NCI-H69 (cell line): ENCODE data around the gene ZNF32.
A peak's percentile ranks its signal among the peaks of the same experiment; 100 is the strongest.

ENCODE experiments used
- DNase-seq: peaks from one replicate; lab custom pipeline; 2025; lab: John Stamatoyannopoulos, UW

ZNF32 gene, protein sequence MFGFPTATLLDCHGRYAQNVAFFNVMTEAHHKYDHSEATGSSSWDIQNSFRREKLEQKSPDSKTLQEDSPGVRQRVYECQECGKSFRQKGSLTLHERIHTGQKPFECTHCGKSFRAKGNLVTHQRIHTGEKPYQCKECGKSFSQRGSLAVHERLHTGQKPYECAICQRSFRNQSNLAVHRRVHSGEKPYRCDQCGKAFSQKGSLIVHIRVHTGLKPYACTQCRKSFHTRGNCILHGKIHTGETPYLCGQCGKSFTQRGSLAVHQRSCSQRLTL

DNA sequence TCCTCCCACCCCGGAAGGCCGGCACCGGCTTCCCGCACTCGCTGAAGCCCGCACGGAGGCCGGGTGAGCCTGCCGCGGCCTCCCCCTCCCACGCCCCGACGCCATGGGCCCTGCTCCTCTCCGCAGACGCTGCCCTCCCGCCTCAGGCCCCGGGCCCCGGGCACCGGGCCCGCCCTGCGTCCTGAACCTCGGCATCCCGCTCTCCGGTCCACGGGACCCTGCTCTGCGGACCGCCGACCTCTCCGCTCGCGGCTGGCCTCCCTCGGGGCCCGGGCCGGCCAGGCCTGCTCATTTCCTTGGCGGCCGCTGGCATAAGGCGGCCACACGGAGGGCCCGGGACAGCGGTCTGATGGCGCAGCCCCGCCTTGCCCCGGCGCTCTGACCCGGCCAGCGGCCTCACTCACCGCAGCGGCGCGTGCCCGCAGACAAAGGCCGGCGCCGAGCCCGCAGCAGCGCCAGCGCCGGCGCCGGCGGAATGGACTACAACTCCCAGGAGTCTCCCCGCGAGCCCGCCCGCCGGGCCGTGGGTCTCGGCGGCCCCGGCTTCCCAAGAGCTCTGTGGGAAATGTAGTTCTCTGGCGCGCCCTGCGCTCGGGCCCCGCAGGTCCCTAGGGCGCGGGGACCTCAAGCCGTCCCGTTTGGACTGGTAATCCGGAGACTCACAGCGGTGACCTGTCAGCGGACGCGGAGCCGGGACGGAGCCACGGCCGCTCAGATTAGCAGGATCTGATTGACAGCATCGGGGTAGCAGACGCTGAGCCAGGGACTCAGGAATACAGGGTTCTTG, at the start of gene ZNF32:
TSS of gene ZNF32 (minus strand) at position 484 of the 787 bp plus-strand sequence. CDS start 2,748 bp downstream, outside the sequence.
- DNase-seq, result peak; percentile 83

DNA sequence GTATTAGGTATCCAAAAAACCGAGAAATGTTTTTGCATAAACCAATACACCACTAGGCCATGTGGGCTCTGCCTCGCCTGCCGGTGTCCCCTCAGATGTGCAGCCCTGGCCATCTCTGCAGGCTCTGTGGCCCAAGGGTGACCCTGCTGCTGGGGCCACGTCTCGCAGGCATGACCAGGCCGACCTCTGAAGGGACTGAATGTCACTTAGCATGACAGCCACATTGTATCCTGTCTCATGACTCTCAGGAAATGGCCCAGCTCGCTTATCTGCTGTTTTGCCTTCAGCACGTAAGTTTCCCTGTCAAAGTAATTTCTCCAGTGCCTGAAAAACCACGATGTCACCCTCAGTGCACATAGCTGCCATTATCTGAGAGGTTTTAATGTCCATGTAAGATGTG, 49.5 kb upstream of the ZNF32 start:
- DNase-seq, result no peak

DNA sequence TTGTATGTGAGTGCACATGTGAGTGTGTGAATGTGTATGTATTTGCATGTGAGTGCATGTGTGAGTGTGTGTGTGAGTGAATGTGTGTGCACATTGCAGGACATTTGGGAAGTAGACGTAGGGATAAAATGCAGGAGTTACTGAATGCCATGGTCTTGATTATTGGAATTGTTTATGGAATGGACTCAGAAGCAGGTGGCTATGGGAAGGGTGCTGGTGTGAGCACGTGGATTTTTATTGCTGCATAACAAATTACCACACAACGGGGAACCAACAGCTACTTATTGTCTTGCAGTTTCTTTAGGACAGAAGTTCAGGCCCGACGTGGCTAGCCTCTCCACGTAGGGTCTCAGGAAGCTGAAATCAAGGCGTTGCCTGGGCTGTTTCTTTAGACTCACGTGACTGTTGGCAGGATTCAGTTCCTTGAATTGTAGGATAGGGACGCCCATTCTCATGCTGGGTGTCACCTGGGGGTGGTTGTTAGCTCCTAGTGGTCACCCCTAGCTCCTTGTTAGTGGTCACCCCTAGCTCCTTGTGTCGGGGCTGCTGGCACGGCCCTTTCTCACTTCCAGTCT, 48.3 kb upstream of the ZNF32 start:
- DNase-seq, result no peak

DNA sequence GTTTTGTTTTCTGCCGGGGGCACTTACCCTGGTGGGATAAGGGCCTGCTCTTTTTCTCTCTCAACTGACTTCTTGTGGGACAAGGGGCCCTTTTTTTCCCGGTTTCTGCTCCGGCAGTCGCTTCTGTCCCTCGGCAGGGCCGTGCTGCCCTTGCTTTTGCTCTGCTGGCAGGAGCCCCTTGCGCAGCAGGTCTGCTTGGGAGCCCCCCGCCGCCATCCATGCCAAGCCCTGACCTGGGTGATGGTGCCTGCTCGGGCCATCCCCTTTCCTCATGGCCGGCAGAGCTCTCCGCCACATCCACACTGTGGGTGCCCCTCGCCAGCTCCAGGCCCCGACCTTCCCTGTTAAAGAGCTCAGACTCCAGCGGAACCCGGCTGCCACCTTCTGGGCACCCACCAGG, 47.0 kb upstream of the ZNF32 start:
- no peak for DNase-seq

DNA sequence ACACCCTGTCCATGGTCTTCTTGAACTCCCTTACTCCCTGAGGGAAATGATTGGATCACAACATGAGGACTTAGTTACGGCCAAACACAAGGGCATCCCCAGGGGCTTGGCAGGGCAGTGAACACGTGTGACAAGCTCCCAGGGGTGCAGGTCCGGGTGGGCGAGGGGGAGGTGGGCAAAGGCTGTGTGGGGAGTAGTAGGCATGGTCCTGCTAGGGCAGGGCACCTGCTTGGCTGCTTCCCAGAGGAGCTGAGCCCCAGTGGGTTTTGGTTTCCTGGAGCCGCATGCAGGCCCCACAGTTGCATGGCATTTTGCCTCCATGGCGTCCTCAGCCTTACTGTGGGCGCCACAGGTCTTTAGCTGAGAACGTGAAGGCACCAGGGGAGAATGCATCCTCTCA, 46.6 kb upstream of the ZNF32 start:
- no peak for DNase-seq

DNA sequence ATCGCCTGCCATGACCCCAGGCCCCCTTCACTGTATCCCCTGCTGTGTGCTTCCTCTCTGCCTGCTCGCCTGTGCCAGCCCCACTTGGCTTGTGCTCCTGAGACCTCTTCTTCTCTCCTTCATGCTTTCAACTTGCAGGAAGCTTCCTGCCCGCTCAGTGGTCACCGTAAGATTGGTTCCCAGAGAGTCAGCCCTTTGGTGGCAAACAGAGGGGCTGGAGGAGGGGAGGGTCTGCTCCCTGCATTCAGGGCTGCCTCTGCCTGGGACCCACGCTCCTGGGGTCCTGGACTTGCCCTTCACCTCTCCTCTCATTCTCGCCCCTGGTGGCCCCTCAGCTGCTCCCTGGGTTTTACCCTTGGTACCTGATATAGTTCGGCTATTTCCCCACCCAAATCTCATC, 45.8 kb upstream of the ZNF32 start:
- no peak for DNase-seq

DNA sequence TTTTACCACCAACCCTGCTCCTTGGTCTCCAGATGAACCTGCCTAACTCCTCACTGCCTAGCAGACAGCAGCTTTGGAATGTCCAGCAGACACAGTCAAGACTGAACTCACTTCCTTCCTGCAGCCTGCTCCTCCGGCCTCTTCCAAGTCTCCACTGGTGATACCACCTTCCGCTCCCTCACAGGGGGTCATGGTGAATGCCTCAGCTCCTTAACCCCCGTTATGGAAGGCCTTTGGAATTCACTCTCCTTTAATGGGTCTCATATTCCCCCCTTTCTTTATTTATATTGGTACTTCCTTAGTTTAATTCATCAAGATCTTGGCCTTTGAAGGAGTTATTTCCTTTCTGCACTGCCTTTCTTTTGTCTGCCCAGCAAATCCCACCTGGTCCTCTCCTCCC, 44.9 kb upstream of the ZNF32 start:
- DNase-seq, result no peak

DNA sequence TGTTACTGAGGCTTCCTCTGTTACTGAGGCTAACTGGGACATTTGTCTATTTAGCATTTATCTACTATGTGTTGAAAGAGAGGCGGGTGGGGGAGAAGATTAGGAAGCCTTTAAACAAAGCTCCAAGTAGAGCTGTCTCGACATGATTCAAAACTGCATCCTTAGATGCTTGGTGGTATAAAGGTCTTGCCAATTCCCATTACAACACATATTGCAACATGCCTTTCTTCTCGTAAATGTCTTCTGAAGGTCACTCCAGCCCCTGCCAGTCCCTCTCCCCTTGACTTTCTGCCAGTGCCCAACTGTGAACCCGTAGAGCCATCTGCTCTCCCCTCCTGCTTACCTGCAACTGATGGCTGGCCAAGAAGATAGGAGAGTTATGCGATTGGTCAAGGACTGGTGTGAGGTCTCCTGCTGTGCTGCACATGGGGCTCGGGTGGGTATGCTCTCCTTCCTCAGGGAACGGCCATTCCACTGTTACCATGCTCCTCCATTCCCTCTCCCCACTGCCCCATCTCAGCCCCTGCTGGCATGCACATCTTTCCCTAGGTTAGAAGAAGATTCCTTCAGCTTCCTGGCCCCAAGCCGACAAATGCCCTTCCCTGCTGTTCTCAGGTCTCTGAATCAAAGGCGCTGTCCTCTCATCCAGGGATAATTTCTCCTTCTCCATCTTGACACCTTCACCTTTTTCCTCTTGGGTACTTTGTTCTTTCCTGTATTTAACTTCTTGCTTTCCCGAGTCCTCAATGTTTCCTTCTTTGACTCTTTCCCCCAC, 43.6 kb upstream of the ZNF32 start:
- no peak for DNase-seq

DNA sequence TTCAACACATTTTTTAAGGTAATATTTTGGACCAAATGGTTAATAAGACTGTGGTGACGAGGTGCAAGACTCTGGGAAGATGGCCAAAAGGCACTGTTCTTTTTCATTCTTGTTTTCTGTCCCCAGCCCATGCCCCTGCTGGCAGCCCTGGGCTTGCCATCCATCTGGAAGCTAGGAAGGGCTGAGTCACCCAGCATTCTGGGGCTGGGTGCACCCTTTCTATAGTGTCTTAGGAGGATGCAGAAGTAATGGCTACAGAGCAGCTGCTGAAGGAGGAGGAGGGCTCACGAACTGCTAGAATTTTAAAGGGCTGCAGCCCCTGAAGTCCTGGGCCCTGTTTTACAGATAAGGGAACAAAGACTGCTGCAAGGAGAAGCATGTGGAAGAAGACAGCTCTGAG, 42.8 kb upstream of the ZNF32 start:
- no peak for DNase-seq

DNA sequence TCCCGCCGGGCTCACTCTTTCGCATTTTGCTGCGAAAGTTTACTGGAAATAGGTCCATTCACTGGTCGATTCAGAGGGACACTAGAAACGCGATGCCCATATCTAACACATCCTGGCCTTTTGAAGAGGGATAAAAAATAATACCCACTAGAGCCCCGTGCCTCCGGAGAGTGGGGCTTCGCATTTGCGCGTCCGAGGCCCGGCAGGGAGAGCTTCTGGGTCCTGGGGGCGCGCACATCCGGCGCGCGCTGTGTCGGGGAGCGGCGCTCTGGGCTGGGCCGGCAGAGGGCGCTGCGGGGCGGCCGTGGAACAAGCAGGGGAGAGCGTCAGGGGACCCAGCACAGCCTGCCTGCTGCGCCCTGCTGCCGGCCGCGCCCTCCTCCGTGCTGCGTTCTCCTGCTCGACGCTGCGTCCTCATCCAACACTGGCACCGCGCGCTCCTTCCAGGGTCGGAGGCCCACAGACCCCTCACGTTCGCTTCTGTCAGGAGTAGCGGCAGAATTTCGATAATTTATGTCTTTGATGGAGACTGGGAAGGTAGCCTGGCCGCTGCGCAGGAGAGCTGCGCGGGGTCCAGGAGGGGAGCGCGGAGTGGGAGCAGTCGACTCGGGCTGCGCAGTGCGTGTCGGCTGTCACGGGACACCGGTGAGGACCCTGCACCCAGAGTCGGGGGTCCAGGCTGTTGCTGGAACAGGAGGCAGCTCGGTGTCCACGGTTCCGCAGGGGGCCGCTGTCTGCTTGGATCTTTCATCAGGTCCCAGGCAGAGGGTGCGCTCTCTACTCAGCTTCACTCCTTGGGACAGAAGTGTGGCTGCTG, 41.5 kb upstream of the ZNF32 start:
- DNase-seq, result peak; percentile 68

DNA sequence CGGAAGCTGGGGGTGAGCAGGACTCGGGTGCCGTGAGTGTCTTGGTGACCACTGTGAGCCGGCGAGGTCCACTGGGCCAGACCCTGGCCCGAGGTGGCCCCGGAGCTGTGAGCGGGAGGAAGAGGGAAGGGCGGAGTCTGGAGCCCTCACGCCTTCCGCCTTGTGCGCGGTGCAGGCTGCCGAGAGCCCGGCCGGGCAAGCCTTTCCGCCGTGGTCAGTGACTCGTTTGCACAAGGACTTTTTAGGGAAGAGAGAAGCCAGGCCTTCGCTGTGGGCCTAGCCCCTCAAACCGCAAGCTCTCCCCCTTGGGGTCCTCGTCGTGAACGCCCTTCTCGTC, 40.9 kb upstream of the ZNF32 start:
- DNase-seq, result peak; percentile 8

DNA sequence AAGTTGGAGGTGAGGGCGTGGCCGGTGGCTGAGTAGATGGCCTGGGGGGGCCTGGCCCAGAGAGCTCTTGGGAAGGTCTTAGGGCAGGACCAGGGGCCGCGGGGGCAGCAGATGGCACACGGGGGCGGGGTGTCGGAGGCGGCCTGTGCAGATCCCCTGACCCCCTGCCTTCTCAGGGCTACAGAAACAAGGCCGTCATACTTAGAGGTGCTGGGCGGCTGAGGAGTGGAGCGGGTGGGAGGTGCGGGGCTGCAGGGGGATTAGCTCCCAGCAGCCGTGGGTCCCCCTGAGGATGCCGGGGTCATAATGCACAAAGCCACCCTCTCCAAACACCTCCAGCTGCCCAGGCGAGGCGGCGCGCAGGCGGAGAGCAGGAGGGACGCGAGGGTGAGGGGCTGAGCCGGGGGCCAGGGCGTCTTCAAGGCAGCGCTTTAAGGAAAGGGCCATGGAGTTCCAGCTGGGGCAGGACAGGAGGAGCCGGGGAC, 40.4 kb upstream of the ZNF32 start:
- DNase-seq, result no peak

DNA sequence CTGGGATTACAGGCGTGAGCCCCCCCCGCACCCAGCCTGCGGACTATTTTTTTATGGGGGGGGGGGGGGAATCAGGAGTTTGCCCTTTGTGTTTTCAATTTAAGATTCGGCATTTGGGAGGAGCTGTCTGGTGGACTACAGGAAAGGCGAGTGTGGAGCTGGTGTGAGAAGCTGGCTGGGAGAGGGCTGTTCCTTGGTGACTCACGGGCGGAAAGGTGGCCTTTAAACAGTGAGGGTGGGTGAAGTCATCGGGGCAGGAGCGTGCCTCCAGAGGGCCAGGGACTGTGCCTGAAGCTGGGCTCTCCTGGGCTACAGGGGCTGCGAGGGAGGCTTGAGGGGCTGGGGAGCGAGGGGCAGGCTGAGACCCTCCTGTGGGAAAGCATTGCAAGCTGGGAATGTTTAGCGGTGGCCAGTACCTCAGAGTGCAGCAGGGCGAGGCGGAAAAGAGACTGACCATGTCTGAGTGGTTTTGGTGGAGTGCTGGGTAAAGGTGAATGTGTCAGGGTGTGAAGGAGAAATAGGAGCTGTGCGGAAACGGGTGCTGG, 39.7 kb upstream of the ZNF32 start:
- DNase-seq, result no peak

DNA sequence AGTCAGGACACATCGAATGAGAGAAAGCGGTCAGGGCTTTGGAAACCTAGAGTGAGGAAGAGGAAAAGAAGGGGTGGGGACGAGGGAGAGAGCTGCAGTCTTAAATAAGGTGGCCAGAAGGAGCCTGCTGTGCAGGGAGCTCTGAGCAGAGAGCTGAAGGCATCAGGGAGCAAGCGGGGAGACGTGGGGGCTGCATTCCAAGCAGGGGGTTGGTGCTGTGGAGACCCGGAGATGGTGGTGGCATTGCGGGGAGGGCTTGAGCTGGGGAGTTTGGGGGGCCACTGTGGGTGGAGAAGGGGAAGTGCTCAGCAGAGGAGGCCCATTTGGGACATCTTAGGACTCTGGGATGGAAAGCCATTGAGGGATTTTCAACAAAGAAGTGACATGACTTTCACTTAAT, 38.7 kb upstream of the ZNF32 start:
- no peak for DNase-seq

DNA sequence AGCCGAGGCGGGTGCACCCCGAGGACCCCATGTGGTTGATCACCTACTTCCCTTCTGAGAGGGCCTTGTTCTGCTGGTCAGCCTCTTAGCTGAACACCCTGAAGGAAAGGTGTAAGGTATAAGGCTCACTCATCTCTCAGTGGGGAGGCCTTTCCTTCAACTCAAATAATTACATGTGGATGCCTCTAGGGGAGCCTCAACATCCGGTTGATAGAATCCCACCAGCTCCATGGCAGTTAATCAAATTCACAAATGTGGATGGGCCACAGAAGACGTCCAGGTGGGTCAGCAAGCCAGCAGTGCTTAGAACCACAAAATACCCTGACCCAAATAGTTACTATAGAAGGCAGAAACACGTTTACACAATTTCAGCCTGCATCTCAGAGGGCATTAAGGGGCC, 37.7 kb upstream of the ZNF32 start:
- no peak for DNase-seq

DNA sequence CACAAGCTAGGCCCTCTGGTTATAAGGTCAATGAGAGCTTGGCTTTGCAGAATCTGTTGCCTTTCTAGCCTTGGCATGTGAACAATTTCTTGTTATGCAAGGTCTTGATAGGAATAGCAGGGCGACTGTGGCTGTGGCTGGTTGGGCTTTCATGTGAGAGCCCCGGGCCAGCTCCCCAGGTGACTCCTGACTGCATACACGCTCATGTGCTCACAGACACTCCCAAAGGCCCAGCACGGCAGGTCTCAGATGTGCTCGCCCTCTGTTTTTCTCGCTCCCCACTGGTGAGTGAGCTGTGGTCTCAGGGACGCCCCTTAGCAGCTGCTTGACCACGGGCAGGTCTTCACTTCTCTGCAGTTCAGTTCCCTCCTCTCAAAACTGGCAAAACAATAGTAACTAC, 37.1 kb upstream of the ZNF32 start:
- no peak for DNase-seq

DNA sequence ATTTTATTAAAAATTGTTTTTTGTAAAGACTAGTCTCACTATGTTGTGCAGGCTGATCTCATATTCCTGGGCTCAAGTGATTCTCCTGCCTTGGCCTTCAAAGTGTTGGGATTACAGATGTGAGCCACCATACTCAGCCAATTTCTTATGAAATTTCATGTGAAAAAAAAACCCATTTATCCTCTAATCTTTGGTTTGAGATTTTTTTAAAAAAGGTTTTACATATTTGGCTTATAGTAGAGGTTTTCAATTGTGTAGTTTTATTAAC, 35.5 kb upstream of the ZNF32 start:
- no peak for DNase-seq

DNA sequence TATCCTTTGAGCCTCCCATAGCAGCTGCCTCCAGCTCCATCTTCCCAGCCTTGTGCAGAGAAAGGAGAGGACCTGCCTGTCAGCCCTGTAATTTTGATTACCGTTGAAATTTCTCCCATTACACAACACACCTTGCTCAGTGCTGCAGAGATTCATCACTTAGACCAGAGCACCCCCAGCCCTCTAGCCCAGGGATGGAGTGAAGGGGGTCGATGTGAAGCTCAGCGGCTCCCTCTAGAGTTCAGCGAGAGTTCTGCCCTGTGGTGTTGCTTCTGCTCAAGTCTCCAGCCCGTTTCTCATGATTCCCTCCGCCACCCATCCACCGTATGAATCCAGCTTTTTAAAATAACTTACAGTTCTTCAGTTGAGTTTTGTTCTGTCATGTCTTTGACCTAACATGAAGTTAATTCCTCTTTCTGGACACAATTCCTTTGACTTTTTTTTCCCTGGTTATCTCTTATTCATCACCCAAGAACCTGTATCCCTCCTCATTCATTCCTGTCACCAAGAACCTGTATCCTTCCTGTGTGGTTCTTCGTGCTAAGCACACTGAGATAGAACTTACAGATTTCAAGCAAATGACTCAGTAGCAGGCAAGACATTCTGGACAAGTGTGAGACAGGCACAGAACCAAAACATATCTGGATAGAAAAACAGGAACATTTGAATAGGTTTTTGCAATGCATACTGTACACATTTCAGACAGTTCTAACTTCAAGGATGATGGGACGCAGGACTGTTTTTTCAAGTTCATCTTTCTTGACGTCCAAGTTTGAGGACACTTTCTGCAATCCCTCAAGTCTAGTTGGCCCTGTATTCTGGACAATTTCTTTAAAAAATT, 35.0 kb upstream of the ZNF32 start:
- peak; percentile 14 for DNase-seq

DNA sequence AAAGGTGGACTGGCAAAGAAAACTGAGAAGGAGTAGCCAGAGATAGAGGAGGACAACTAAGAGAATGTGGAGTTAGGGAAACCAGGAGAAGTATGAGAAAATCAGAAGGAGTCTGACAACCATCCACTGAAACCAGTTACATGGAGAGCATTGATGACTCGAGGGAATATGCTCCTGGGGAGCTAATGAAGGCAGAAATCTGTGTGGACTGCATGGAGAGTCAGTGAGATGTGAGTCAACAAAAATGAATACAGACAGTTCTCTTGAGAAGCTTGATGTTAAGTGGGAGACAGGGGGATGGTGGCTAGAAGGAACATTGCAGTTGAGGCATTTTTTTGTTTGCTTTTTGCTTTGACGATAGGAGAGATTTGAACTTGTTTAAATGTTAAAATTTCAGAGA, 34.3 kb upstream of the ZNF32 start:
- DNase-seq, result no peak

DNA sequence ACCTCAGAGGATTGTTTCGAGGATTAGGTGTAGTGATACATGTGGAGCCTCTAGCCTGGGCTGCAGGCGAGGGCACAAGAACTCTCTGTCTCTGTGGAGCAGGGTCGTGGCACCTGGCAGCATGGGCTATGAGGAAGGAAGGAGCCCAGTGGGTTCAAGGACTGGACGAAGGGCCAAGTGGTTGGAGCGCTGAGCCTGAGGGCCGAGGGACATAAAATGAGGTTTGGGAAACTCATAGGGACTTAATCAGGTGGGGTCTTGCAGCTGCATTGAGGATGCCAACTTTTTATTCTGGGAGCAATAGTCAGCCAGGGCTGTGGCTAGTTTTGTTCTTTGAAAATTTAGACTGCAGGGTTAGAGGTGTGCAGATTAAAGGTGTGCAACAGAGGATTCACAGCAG, 33.0 kb upstream of the ZNF32 start:
- DNase-seq, result no peak

DNA sequence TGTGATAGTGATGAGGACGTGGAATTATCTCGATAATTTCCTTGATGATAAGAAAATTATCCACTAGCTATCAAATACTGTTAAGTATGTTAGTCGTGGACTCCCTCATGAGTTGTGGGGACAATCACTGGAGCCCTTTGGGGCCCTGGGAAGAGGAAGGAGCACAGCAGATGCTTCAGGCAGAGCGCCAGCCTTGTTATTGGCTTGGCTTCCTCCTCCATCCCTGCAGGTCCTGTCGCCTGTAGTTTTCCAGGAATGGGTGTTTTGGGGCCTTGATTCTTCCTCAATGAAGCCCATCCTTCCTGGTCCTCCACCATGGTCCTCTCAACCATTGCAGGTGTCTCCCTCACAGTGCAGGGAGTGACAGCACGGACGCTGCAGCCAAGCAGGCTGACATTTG, 32.5 kb upstream of the ZNF32 start:
- no peak for DNase-seq
